Muscle layer of colon (tissue), 2 donors: Measurements from ENCODE around the gene PRRC2B.
"Not testable (repeated sequence)": the region's sequence is repeated elsewhere in the genome, so short reads cannot be mapped to it uniquely, and the experiment has no call there.

Experiments used
- H3K27ac ChIP-seq: one replicate; pipeline ENCODE4 v1.7.0; 2013; ENCODE audit warnings: low read depth, mild to moderate bottlenecking, low read length, moderate library complexity
- H3K27me3 ChIP-seq, 2 donors: one replicate each; pipeline ENCODE4 v1.7.0; 2013; ENCODE audit warnings: low read length in 2 of 2, mild to moderate bottlenecking in 2 of 2; ENCODE audit not compliant: insufficient read depth in 2 of 2, control insufficient read depth in 1 of 2
- H3K36me3 ChIP-seq: one replicate; pipeline ENCODE4 v1.7.0; 2013; ENCODE audit warnings: mild to moderate bottlenecking, low read length; ENCODE audit not compliant: insufficient read depth
- H3K4me1 ChIP-seq: one replicate; pipeline ENCODE4 v1.7.0; 2013; ENCODE audit warnings: mild to moderate bottlenecking, low read length; ENCODE audit not compliant: insufficient read depth
- H3K4me3 ChIP-seq, 2 donors: one replicate each; pipeline ENCODE4 v1.7.0; 2013; ENCODE audit warnings: low read length in 2 of 2, low read depth in 1 of 2, mild to moderate bottlenecking in 1 of 2, moderate library complexity in 1 of 2
- H3K9ac ChIP-seq: one replicate; pipeline ENCODE4 v1.7.0; 2013; ENCODE audit warnings: low read length
- H3K9me3 ChIP-seq: one replicate; pipeline ENCODE4 v1.7.0; 2013; ENCODE audit warnings: mild to moderate bottlenecking, low read length
- donor health status: abdominal sarcoma.
- donor health status: Adenocarcinoma of cecum.

The PRRC2B gene

GRCh38 chr9:131393622-131394463 lies at the start of gene PRRC2B:
Gene PRRC2B, plus strand, starts transcription at chr9:131394086. Its CDS starts 36,059 bp downstream, at chr9:131430145.
- H3K9me3 ChIP-seq = no peaks in the 10 kb centered on the region
- H3K36me3 ChIP-seq = no peaks in the 10 kb centered on the region
- peak within 1 kb of the TSS; percentile 85 for H3K27ac ChIP-seq
- peak within 1 kb of the TSS; percentile 94 for H3K9ac ChIP-seq
- H3K27me3 ChIP-seq = no peaks in the 10 kb centered on the region
- H3K4me1 ChIP-seq = peaks cover 35% of the 10 kb centered on the region
- peak within 1 kb of the TSS; percentile 45 to 75 for H3K4me3 ChIP-seq

GRCh38 chr9:131344931-131345535 lies 48.9 kb upstream of the PRRC2B start:
- H3K9ac ChIP-seq, H3K4me1 ChIP-seq, H3K27ac ChIP-seq, H3K4me3 ChIP-seq, H3K27me3 ChIP-seq, H3K36me3 ChIP-seq, H3K9me3 ChIP-seq: not testable (repeated sequence)

- Histone ChIP-seq H3K36me3 (no peaks in the 10 kb centered on the region), H3K4me1 (peaks cover 4% of the 10 kb centered on the region), H3K27me3 (peaks cover 0 to 9% of the 10 kb centered on the region in 2 donors), H3K9me3 (no peaks in the 10 kb centered on the region), H3K9ac (no peak overlapping the region), H3K4me3 (no peak overlapping the region), H3K27ac (no peak overlapping the region)
These were observed 47.3 kb upstream of the PRRC2B start for GRCh38 chr9:131346559-131346958.

DNA sequence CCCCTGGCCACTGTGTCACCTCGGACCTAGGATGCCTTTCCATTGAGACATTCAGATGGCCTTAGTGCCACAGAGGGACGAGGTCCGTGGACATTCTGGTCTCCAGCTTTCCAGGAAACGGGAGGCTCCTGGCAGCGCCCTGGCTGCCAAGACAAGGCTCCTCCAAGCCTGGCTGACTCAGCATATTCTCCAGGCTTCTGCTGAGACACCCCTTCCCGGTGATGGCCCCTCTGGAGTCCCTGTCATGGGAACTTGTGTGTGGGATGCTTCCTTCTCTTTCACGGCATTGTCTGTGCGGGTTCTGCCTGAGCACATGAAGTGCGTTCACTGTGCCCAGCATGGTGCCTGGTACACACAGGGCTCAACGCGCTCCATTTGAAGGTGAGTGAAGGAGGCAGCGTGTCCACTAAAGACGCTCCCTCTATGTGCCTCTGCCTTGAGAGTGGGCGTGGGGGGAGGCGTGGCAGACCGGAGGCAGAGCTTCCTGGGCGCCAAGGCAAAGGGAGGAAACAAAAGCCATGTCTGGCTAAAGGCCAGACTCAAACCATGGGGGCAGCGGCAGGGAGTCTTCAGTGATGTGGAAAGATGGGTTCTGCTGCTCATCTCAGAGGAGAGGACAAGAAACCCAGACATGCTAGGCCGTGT lies 46.4 kb upstream of the PRRC2B start:
- Histone ChIP-seq H3K4me1 (peaks cover 4% of the 10 kb centered on the region), H3K9me3 (no peaks in the 10 kb centered on the region), H3K27me3 (peaks cover 0 to 9% of the 10 kb centered on the region in 2 donors)

DNA sequence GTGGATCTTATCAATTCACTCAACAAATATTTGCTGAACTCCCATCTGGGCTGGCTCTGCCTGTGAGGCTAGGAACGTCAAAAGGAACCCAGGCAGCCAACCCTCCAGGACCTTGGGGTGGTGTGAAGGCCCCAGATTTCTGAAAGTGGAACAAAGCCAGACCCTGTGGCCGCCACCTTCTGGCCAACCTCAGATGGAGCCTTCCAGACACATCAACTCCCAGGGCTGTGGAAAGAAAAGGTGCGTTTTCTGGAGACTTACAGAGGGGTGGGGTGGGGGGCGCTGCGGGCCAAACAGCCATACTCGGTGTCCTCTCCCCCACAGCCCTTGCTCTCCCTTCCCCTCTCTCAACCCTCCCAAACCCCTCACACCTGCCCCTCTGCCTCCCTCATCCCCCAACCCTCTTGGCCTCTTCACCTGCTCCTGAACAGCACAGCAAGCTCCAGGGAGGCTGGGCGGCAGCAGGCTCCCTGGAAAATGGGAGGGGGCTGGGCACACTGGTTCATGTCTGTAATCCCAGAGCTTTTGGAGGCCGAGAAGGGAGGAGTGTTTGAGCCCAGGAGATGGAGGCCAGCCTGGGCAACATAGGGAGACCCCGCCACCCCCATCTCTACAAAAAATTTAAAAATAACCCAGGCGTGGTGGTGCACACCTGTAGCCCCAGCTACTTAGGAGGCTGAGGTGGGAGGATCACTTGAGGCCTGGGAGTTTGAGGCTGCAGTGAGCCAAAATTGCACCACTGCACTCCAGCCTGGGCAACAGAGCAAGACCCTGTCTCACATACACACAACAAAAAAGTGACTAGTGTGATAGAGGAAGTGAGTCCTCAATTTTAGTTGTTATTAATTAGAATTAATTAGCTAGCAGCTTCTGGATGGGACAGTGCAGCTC lies 45.0 kb upstream of the PRRC2B start:
- Histone ChIP-seq H3K4me1 (peaks cover 4% of the 10 kb centered on the region), H3K9ac (no peak overlapping the region), H3K4me3 (no peak overlapping the region), H3K36me3 (no peaks in the 10 kb centered on the region), H3K9me3 (no peaks in the 10 kb centered on the region), H3K27me3 (peaks cover 0 to 9% of the 10 kb centered on the region in 2 donors), H3K27ac (no peak overlapping the region)

More for the DNA sequence above, 46.4 kb upstream of the PRRC2B start:
- Histone ChIP-seq H3K27ac (no peak overlapping the region), H3K36me3 (no peaks in the 10 kb centered on the region), H3K4me3 (no peak overlapping the region), H3K9ac (no peak overlapping the region)

DNA sequence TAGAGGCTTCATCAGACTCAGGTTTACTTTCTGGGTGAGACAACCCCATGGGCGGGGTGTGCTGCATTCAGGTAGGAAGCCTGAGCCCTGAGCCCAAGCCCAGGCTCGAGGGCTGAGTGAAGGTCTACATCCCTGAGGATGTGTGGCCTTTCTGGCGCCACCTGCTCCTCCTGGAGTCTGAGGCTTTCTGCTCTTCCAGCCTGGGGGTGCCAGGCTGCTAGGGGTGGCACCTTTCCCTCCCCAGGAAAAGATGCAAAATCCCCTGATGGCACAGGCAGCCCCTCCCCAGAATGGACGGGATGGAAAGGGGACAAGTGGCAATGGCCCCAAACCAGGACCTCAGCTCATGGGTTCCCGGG lies 44.4 kb upstream of the PRRC2B start:
- H3K27me3 ChIP-seq = peaks cover 0 to 9% of the 10 kb centered on the region in 2 donors
- H3K36me3 ChIP-seq = no peaks in the 10 kb centered on the region
- peaks cover 4% of the 10 kb centered on the region for H3K4me1 ChIP-seq
- no peaks in the 10 kb centered on the region for H3K9me3 ChIP-seq
- peak overlapping the region in 1 of 2 donors; percentile 55 for H3K4me3 ChIP-seq
- no peak overlapping the region for H3K9ac ChIP-seq
- no peak overlapping the region for H3K27ac ChIP-seq

- H3K9ac ChIP-seq = no peak overlapping the region
- H3K4me1 ChIP-seq = peaks cover 4% of the 10 kb centered on the region
- no peaks in the 10 kb centered on the region for H3K9me3 ChIP-seq
- no peak overlapping the region for H3K27ac ChIP-seq
- H3K27me3 ChIP-seq = peaks cover 0 to 9% of the 10 kb centered on the region in 2 donors
- H3K4me3 ChIP-seq = peak overlapping the region; percentile 21 to 55
- H3K36me3 ChIP-seq = no peaks in the 10 kb centered on the region
These were observed 43.9 kb upstream of the PRRC2B start for GRCh38 chr9:131349881-131350563.

DNA sequence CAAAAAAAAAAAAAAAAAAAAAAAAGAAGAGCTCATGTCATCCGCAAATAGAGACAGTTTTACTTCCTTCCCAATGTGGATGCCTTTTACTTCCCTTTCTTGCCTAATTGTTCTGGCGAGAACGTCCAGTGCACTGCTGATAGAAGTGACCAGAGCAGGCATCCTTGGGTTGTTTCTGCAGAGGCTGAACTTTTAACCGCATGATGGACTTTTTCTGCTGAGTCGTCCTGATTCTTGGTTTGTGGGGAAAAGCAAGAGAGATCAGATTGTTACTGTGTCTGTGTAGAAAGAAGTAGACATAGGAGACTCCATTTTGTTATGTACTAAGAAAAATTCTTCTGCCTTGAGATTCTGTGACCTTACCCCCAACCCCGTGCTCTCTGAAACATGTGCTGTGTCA lies 37.4 kb upstream of the PRRC2B start:
- not testable (repeated sequence) for H3K27ac ChIP-seq, H3K4me1 ChIP-seq, H3K4me3 ChIP-seq, H3K27me3 ChIP-seq, H3K9me3 ChIP-seq, H3K36me3 ChIP-seq, H3K9ac ChIP-seq

DNA sequence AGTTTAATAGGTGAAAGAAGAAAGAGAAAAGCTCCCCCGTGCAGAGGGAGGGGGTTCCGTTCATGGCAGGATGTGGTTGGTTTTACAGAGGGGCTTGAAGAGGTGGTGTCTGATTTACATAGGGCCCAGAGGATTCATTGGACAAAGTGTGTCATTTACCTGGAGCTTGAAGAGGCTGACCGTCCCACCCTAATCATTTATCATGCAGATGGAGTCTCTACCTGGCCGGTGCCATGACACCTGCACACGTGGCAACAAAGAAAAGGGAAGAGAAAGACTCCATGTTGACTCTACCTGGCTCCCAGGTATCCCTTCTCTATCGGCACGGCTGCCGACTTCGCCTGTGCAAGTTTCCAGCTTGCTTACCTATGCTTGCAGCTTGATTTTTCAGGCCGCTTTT lies 35.3 kb upstream of the PRRC2B start:
- H3K36me3 ChIP-seq = no peaks in the 10 kb centered on the region
- peaks cover 5% of the 10 kb centered on the region for H3K4me1 ChIP-seq
- H3K27ac ChIP-seq = no peak overlapping the region
- no peaks in the 10 kb centered on the region for H3K9me3 ChIP-seq
- H3K4me3 ChIP-seq = no peak overlapping the region
- H3K9ac ChIP-seq = no peak overlapping the region
- H3K27me3 ChIP-seq = no peaks in the 10 kb centered on the region

DNA sequence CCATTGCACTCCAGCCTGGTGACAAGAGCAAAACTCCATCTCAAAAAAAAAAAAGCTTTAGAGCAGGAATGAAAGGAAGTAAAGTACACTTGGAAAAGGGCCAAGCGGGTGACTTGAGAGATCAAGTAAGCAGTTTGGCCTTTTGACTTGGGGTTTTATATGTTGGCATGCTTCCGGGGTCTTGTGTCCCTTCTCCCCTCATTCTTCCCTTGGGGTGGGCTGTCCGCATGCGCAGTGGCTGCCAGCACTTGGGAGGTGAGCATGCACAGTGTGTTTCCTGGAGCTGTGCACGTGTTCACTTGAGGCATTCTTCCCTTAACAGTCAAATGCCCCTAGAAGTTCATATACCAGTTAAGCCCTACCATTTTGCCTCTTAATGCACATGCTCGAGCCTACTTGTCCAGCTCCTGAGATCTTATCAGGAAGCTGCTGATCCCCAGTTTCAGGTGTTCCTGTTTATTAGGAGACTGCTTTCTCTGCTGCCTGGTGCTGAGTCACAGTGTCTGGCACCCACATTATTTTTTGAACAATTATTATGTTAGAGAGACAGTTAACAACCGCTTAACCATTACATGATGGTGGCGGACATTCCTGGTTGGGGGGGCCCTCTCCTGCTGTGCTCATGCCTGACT lies 32.6 kb upstream of the PRRC2B start:
- H3K27ac ChIP-seq = no peak overlapping the region
- no peak overlapping the region for H3K9ac ChIP-seq
- H3K4me3 ChIP-seq = no peak overlapping the region
- peaks cover 5% of the 10 kb centered on the region for H3K4me1 ChIP-seq
- no peaks in the 10 kb centered on the region for H3K9me3 ChIP-seq
- H3K27me3 ChIP-seq = no peaks in the 10 kb centered on the region
- H3K36me3 ChIP-seq = no peaks in the 10 kb centered on the region
